GM23338 (cell line): Measurements from ENCODE around the gene ZBTB48.

Experiments
- CREB1 ChIP-seq: fragments of 250-450 bp; sonication (Bioruptor Pico); IDR thresholded peaks from 2 replicates; pipeline ENCODE4 v1.5.0; 2020; ENCODE audit warnings: low read depth, mild to moderate bottlenecking, moderate library complexity
- ETS1 ChIP-seq: IDR thresholded peaks from 2 replicates; pipeline ENCODE4 v1.6.1; 2016; ENCODE audit warnings: antibody characterized with exemption
- EZH2 ChIP-seq: fragments of 200-600 bp; sonication (generic); IDR thresholded peaks from one replicate; pipeline ENCODE4 v1.8.0; 2017; ENCODE audit warnings: antibody characterized with exemption, mild to moderate bottlenecking, low read depth; ENCODE audit not compliant: unreplicated experiment
- EZH2phosphoT487 ChIP-seq: fragments of 200-600 bp; sonication (generic); IDR thresholded peaks from one replicate; pipeline ENCODE4 v1.8.1; 2018; ENCODE audit warnings: antibody characterized with exemption; ENCODE audit not compliant: unreplicated experiment
- NANOG ChIP-seq: IDR thresholded peaks from 2 replicates; pipeline ENCODE4 v1.6.1; 2016; ENCODE audit warnings: antibody characterized with exemption, borderline replicate concordance
- POLR2AphosphoS5 ChIP-seq: IDR thresholded peaks from 2 replicates; pipeline ENCODE4 v1.6.1; 2016; ENCODE audit warnings: antibody characterized with exemption, low read depth
- ZNF114 ChIP-seq: fragments of 250-450 bp; sonication (Bioruptor Pico); IDR thresholded peaks from 2 replicates; pipeline ENCODE4 v1.5.0; 2020; ENCODE audit warnings: mild to moderate bottlenecking, moderate library complexity
- TF ChIP-seq, protein P1 (sequence below), 2 experiments: fragments of 200-600 bp in 1 of 2; sonication (generic) in 1 of 2; conservative IDR thresholded peaks; 2 replicates each; pipeline versions ENCODE4 v1.5.1 to v1.6.1; 2016 to 2017; ENCODE audit warnings: antibody characterized with exemption in 2 of 2, low read depth in 2 of 2, mild to moderate bottlenecking in 2 of 2, moderate library complexity in 1 of 2

DNA sequence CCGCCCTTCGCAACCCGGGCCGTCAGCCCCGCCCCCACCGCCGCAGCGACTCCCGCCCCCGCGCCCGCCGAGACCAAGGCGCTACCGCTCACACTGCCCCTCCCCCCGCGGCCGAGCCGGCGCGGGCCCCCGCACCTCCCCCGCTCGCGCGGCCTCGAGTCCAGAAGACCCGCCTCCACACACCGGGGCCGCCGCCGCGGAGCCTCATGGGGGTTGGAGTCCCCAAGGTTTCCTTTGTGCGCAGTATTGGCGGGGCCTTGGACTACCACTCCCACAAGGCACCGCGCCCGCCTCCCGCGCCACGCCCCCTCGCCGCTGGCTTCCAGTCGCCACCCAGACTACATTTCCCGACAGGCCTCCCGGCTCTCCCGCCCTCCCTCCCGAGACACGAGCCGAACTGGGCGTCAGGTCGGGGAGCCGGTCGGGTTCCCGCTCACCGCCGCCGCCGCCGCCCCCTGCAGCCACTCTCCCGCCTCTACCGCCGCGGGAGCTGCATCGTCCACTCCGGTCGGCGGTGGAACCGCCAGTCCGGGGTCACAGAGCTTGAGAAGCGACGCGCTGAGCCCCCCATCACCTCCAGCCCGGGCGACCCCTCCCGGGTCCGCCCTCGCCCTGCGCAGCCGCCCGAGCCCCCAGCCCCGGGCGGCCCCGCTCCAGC lies 33.7 kb downstream of the ZBTB48 start, which contains the start of gene PHF13:
- TF ChIP-seq, protein P1, sequence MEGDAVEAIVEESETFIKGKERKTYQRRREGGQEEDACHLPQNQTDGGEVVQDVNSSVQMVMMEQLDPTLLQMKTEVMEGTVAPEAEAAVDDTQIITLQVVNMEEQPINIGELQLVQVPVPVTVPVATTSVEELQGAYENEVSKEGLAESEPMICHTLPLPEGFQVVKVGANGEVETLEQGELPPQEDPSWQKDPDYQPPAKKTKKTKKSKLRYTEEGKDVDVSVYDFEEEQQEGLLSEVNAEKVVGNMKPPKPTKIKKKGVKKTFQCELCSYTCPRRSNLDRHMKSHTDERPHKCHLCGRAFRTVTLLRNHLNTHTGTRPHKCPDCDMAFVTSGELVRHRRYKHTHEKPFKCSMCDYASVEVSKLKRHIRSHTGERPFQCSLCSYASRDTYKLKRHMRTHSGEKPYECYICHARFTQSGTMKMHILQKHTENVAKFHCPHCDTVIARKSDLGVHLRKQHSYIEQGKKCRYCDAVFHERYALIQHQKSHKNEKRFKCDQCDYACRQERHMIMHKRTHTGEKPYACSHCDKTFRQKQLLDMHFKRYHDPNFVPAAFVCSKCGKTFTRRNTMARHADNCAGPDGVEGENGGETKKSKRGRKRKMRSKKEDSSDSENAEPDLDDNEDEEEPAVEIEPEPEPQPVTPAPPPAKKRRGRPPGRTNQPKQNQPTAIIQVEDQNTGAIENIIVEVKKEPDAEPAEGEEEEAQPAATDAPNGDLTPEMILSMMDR (conservative IDR thresholded peaks at IDR 0.05; ENCODE audit: low read depth in 2 of 2): no peak
- TF ChIP-seq EZH2 (no peak), CREB1 (0 out of 2 replicates have a peak, but pooled peaks have one; percentile 3), POLR2AphosphoS5 (no peak; the same call in 1 of the 2 replicates), NANOG (no peak), ETS1 (peak; percentile 95), ZNF114 (CRISPR knock-in tag) (no peak), EZH2phosphoT487 (no peak)
